Tibial nerve (tissue), 4 donors: Measurements from ENCODE around the gene BLID. TPM values are rescaled to one million over a fixed set of nuclear protein-coding genes. Genes with fewer than 3 reads are reported as not detected.

Experiments used
- DNase-seq, 2 donors: peaks; one replicate each; pipeline ENCODE4 v3.0.0-alpha.2; 2019; ENCODE audit warnings: low spot score in 2 of 2
- H3K27ac ChIP-seq, 4 donors: fragments of 200-600 bp; sonication (generic) in 3 of 4; one replicate each; pipeline ENCODE4 v1.5.1; 2017 to 2019; ENCODE audit warnings: mild to moderate bottlenecking in 1 of 4
- H3K27me3 ChIP-seq, 2 donors: fragments of 200-600 bp; sonication (generic) in 1 of 2; one replicate each; pipeline versions ENCODE4 v1.5.1 to v1.6.0; 2017 to 2019
- H3K36me3 ChIP-seq, 3 donors: fragments of 200-600 bp; sonication (generic); one replicate each; pipeline ENCODE4 v1.5.1; 2018 to 2019
- H3K4me1 ChIP-seq, 4 donors: fragments of 200-600 bp; sonication (generic) in 3 of 4; one replicate each; pipeline ENCODE4 v1.5.1; 2017 to 2019
- H3K4me3 ChIP-seq, 4 donors: fragments of 200-600 bp; sonication (generic) in 3 of 4; one replicate each; pipeline ENCODE4 v1.5.1; 2017 to 2019; ENCODE audit warnings: mild to moderate bottlenecking in 1 of 4, moderate library complexity in 1 of 4
- H3K9me3 ChIP-seq, 4 donors: fragments of 200-600 bp; sonication (generic) in 3 of 4; one replicate each; pipeline ENCODE4 v1.5.1; 2017 to 2019
- EP300 ChIP-seq, 2 donors: sonication (generic); formaldehyde crosslinking; IDR thresholded peaks; one replicate each; pipeline ENCODE4 v1.6.1; 2017; ENCODE audit warnings: antibody characterized with exemption in 2 of 2, mild to moderate bottlenecking in 1 of 2
- POLR2A ChIP-seq, 2 donors: fragments of 450-650 bp; IDR thresholded peaks; one replicate each; pipeline ENCODE4 v1.6.1; 2017; ENCODE audit warnings: antibody characterized with exemption in 2 of 2, mild to moderate bottlenecking in 2 of 2, moderate library complexity in 2 of 2
- WGBS, 2 donors: methylation state at CpG; one replicate each; pipeline ENCODE4 v1.1.5; 2018; 5-methylcytosine and 5-hydroxymethylcytosine counted together
- total RNA-seq, 4 donors: library from RNA; depleted of rRNA; stranded (reverse); fragments of >200 nt; gene quantifications; one replicate each; pipeline ENCODE4 v1.1.0, GENCODE V29; 2016
- TF ChIP-seq, protein P1 (sequence below), 5 experiments: fragments of 200-600 bp in 3 of 5; fragments of 450-650 bp in 2 of 5; sonication (generic) in 3 of 5; IDR thresholded peaks; one replicate each; pipeline ENCODE4 v1.5.1; 2016 to 2019; ENCODE audit warnings: antibody characterized with exemption in 5 of 5, mild to moderate bottlenecking in 3 of 5, moderate library complexity in 2 of 5

The BLID gene
- total RNA-seq, 4 donors from 2014 or later = 1.7 to 7.0 (median 4.8) TPM

DNA sequence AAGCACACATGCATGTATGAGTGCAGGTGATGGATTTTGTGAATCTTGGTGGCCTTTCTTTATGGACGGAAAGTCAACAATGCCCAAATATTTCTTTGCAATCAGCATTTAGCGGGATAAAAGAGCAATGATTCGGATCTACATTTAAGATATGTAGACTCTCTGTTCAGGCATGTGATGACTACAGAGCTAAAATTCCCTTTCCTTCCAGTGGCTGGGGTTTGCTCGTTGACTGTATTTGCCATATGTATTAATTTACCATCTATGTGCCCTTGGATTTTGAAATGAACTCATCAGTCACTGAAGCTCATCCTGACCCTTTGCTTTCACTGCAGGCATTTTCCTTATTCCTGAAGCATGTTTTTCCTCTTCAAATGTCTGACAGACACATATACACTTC is 13.6 kb downstream of the BLID start:
- H3K4me1 ChIP-seq = peaks cover 0 to 38% (median 10%) of the 10 kb centered on the region in 4 donors

DNA sequence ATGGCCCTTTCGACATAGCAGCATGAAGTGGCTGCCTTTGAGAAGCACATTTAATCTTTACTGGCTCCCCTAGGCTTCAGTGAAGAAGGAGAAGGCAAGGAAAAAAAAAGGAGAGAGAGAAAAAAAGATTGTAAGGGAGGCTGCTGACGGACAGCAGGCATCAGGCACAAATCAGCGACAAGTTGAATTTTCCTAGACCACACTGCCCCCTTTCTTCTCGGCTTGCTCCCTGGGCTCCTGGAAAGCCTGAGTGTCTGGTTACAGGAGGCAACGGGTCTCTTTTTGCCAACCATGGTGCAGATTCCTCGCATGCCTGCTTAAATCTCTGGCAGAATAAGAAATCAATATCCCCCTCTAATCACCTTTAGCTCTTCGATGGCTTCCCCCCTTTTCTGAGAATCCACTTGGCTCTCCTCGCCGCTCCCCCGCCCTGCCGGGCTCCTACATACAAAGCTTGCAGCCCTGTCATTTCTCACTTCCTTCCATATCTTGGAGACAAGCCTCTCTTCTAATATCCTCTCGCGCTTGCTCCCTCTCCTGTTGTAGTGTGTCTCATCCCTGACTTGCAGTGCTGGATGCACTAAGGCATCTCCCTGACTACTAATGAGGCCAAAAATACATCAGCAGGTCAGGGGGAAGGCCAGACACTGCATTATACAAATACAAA is 14.3 kb downstream of the BLID start:
- no peaks in the 10 kb centered on the region for H3K36me3 ChIP-seq
- TF ChIP-seq POLR2A (IDR thresholded peaks at IDR 0.05) (peak in 1 of 2 donors; percentile 23), EP300 (IDR thresholded peaks at IDR 0.05) (peak; percentile 32 to 89)
- TF ChIP-seq, protein P1, sequence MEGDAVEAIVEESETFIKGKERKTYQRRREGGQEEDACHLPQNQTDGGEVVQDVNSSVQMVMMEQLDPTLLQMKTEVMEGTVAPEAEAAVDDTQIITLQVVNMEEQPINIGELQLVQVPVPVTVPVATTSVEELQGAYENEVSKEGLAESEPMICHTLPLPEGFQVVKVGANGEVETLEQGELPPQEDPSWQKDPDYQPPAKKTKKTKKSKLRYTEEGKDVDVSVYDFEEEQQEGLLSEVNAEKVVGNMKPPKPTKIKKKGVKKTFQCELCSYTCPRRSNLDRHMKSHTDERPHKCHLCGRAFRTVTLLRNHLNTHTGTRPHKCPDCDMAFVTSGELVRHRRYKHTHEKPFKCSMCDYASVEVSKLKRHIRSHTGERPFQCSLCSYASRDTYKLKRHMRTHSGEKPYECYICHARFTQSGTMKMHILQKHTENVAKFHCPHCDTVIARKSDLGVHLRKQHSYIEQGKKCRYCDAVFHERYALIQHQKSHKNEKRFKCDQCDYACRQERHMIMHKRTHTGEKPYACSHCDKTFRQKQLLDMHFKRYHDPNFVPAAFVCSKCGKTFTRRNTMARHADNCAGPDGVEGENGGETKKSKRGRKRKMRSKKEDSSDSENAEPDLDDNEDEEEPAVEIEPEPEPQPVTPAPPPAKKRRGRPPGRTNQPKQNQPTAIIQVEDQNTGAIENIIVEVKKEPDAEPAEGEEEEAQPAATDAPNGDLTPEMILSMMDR (IDR thresholded peaks at IDR 0.05) = peak; percentile 33 to 82 (median 73)
- no peaks in the 10 kb centered on the region for H3K27me3 ChIP-seq
- peak overlapping the region; percentile 82 to 97 (median 92) for H3K27ac ChIP-seq
- DNase-seq = peak; percentile 54 to 78
- H3K9me3 ChIP-seq = no peaks in the 10 kb centered on the region
- WGBS, 2 donors = 1 to 2% methylated on average over 13 of the region's 13 CpGs
- peak overlapping the region; percentile 44 to 62 (median 50) for H3K4me3 ChIP-seq
- peaks cover 0 to 38% (median 10%) of the 10 kb centered on the region in 4 donors for H3K4me1 ChIP-seq

More for the DNA sequence above, 13.6 kb downstream of the BLID start:
- Histone ChIP-seq H3K27ac (peak overlapping the region; percentile 82 to 97 (median 92)), H3K27me3 (no peaks in the 10 kb centered on the region), H3K4me3 (no peak overlapping the region), H3K9me3 (no peaks in the 10 kb centered on the region), H3K36me3 (no peaks in the 10 kb centered on the region)
- no peak for TF ChIP-seq POLR2A (IDR thresholded peaks at IDR 0.05)
- TF ChIP-seq EP300 (IDR thresholded peaks at IDR 0.05) = no peak
- TF ChIP-seq, protein P1 (IDR thresholded peaks at IDR 0.05) = no peak
- no peak for DNase-seq
- WGBS, 2 donors = 67 to 77% methylated on average over 4 of the region's 4 CpGs

DNA sequence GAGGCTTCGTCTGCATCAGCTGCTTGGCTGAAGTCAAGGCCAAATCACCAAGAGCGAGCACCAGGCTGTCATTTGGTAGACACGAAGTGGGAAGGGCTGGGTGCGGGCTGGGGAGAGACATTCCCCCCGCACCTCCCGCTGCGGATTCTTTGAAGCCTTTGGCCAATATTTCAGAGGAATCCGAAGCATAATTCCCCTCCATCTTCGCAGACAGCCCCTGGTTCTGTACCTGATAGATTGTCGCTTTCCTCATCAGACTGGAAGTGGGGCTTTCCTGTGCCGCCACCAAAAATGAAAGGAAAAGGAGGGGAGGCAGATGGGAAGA is 15.3 kb downstream of the BLID start:
- TF ChIP-seq, protein P1 (IDR thresholded peaks at IDR 0.05) = no peak
- peak in 1 of 2 donors; percentile 40 for TF ChIP-seq POLR2A (IDR thresholded peaks at IDR 0.05)
- TF ChIP-seq EP300 (IDR thresholded peaks at IDR 0.05) = peak in 1 of 2 donors; percentile 67
- H3K4me3 ChIP-seq = peak overlapping the region; percentile 44 to 62 (median 50)
- peaks cover 0 to 37% (median 9%) of the 10 kb centered on the region in 4 donors for H3K4me1 ChIP-seq
- 5 to 7% methylated on average over 11 of the region's 11 CpGs for WGBS, 2 donors
- no peaks in the 10 kb centered on the region for H3K27me3 ChIP-seq
- peak; percentile 30 to 65 for DNase-seq
- no peaks in the 10 kb centered on the region for H3K9me3 ChIP-seq
- peak overlapping the region; percentile 82 to 97 (median 92) for H3K27ac ChIP-seq
- no peaks in the 10 kb centered on the region for H3K36me3 ChIP-seq

DNA sequence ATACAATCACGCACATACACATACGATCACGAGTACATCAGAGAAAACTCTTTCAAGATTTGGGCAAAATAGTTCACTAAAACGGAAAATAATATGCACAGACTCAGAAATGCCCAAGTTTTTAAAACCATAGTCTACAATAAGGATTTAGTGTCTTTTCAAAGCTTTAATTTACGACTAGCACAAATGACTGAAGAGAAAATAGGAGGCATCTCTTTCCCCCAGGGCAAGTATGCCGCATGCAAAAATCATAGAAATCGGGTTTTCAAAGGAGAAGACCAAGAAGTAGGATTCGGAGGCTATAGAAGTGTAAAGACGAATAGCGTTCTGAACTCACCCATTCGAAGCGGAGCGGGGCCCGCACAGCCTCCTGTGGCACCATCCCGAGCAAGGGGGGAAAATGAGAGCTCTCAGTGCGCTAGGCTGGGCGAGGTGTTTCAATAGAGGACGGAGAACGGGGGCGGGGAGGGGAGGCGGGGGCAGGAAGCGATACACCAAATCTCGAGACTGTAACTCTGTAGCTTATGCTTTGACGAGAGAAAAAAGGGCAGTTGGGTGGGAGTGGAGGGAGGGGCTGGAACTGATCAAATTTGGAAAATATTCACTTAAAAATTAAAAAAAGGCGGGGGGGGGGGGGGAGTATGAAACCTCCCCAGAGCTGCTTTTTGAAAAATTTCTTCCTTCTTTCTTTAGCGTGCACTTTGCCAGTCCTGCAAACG is 15.8 kb downstream of the BLID start:
- peak in 1 of 2 donors; percentile 76 for TF ChIP-seq EP300 (IDR thresholded peaks at IDR 0.05)
- TF ChIP-seq, protein P1 (IDR thresholded peaks at IDR 0.05) = peak in 1 of 5 experiments; percentile 6
- no peak for TF ChIP-seq POLR2A (IDR thresholded peaks at IDR 0.05)
- H3K36me3 ChIP-seq = no peaks in the 10 kb centered on the region
- peak overlapping the region; percentile 82 to 97 (median 92) for H3K27ac ChIP-seq
- WGBS, 2 donors = 3 to 8% methylated on average over 26 to 27 of the region's 27 CpGs
- H3K9me3 ChIP-seq = no peaks in the 10 kb centered on the region
- DNase-seq = peak; percentile 48 to 66
- peak overlapping the region; percentile 44 to 62 (median 50) for H3K4me3 ChIP-seq
- H3K27me3 ChIP-seq = no peaks in the 10 kb centered on the region
- H3K4me1 ChIP-seq = peaks cover 0 to 35% (median 8%) of the 10 kb centered on the region in 4 donors
